Aorta (tissue), 5 donors: Measurements from ENCODE around the gene ACTR8. TPM values are rescaled to one million over a fixed set of nuclear protein-coding genes. Genes with fewer than 3 reads are reported as not detected.

Experiments used
- ATAC-seq: fragments of 200-7000 bp; cut with Tn5 transposase; one replicate; pipeline ENCODE4 v1.9.1; 2022; ENCODE audit warnings: moderate library complexity; ENCODE audit not compliant: low FRiP score
- DNase-seq, 2 donors: peaks; one replicate each; pipeline ENCODE4 v3.0.0-alpha.2; 2020
- H3K27ac ChIP-seq, 2 donors: one replicate each; pipeline ENCODE4 v1.5.1; 2013; ENCODE audit warnings: low read length in 2 of 2, mild to moderate bottlenecking in 2 of 2, moderate library complexity in 2 of 2, control low read depth in 1 of 2, inconsistent platforms in 1 of 2, low read depth in 1 of 2
- H3K27me3 ChIP-seq, 2 donors: one replicate each; pipeline ENCODE4 v1.6.1; 2013; ENCODE audit warnings: control low read depth in 1 of 2, low read length in 1 of 2, mild to moderate bottlenecking in 1 of 2, moderate library complexity in 1 of 2; ENCODE audit not compliant: insufficient read depth in 2 of 2, control insufficient read depth in 1 of 2
- H3K36me3 ChIP-seq, 2 donors: one replicate each; pipeline ENCODE4 v1.6.1; 2013; ENCODE audit warnings: control low read depth in 1 of 2, low read length in 1 of 2, mild to moderate bottlenecking in 1 of 2; ENCODE audit not compliant: insufficient read depth in 2 of 2, control insufficient read depth in 1 of 2
- H3K4me1 ChIP-seq, 2 donors: one replicate each; pipeline ENCODE4 v1.6.1; 2013; ENCODE audit warnings: low read length in 2 of 2, control low read depth in 1 of 2, mild to moderate bottlenecking in 1 of 2, moderate library complexity in 1 of 2; ENCODE audit not compliant: insufficient read depth in 2 of 2, control insufficient read depth in 1 of 2
- H3K4me3 ChIP-seq, 2 donors: one replicate each; pipeline ENCODE4 v1.5.1; 2013; ENCODE audit warnings: low read length in 2 of 2, control low read depth in 1 of 2, mild to moderate bottlenecking in 1 of 2
- H3K9me3 ChIP-seq: one replicate; pipeline ENCODE4 v1.6.1; 2013; ENCODE audit warnings: mild to moderate bottlenecking, low read length; ENCODE audit not compliant: control insufficient read depth
- WGBS, 2 donors: extraction: QIAGEN DNeasy Blood & Tissue Kit; methylation state at CpG; one replicate each; pipeline ENCODE4 v1.1.7; 2013; 5-methylcytosine and 5-hydroxymethylcytosine counted together
- intact Hi-C, 2 donors: fragments of 100-400 bp; cut with DNase I; formaldehyde crosslinking; loops; one replicate each; pipeline versions ENCODE4 v1.14.2 to v1.15.0; 2022
- polyA plus RNA-seq, 2 donors: library from polyadenylated mRNA; stranded (reverse); fragments of 200-250 nt; gene quantifications; one replicate each; pipeline ENCODE4 v1.2.3, GENCODE V29; 2013
- total RNA-seq, 2 donors: library from RNA; stranded (reverse); fragmentation: NEBNext Ultra II Directional; extraction: Animal tissue kit (Norgen Biotek cat#: 25700); gene quantifications; one replicate each; pipeline ENCODE4 v1.2.1, GENCODE V29; 2021
- donor health status: healthy with polysubstance abuse.
- donor health status: Bipolar disorder and iron deficiency.
- donor health status: DM: no; HTN: no; CAD: no.
- donor health status: DM: no; HTN: no; CAD: no.
- donor health status: DM: yes; HTN: yes; CAD: no.

ACTR8 gene
- total and polyA plus RNA-seq, 4 donors = 5.4 to 29.1 (median 16.5) TPM

DNA sequence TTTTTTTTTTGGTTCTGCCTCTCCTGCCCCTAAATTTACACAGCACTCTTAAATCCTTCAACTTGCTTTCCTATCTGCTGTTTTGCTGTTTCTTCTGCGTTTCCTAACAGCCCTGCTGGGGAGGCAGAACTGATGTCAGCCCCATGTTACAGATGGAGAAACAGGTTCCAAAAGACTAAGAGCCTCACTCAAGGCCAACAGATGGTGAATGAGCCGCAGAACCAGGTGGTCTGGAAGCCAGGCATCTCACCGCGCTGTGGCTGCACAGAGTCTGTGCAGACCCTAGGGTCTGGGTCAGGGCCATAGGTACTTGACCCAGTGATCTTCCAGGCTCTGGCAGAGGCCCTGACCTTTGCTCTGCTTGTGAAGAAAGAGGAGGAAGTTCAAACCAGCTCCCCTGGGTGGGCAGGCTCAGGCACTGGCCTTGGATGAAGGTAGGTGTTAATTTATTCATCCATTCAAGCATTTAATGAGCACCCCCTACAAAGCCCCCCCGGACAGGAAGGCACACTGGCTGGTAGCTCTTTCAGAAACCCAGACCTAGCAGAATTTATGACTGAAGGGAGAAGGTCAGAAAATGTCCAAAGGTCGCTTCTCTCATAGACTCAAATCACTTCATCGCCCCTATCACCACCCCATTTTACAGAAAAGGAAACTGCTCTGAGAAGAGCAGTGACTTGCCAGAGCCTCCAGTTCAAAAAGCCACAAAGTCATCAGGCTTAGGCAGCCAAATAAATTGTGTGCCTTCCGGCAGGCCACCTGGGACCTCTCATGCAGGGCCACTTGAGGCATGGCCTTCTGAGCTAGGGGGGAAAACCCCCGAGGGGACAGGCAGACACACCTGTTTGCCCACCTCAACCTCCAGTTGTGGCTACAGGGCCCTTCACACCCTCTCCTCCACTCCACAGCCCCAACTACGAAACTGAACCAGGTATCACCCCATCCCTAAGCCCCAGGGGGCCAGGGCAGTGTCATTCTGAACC, 38.5 kb downstream of the ACTR8 start:
- no peaks in the 10 kb centered on the region for H3K27me3 ChIP-seq
- ATAC-seq = no peak
- H3K9me3 ChIP-seq = no peaks in the 10 kb centered on the region
- no peaks in the 10 kb centered on the region for H3K36me3 ChIP-seq
- no peak overlapping the region for H3K27ac ChIP-seq
- peaks cover 0 to 1% of the 10 kb centered on the region in 2 donors for H3K4me1 ChIP-seq
- intact Hi-C loops = no loop called here
- whole genome bisulfite sequencing, 2 donors = 89 to 92% methylated on average over 10 of the region's 10 CpGs
- H3K4me3 ChIP-seq = no peak overlapping the region
- no peak for DNase-seq

DNA sequence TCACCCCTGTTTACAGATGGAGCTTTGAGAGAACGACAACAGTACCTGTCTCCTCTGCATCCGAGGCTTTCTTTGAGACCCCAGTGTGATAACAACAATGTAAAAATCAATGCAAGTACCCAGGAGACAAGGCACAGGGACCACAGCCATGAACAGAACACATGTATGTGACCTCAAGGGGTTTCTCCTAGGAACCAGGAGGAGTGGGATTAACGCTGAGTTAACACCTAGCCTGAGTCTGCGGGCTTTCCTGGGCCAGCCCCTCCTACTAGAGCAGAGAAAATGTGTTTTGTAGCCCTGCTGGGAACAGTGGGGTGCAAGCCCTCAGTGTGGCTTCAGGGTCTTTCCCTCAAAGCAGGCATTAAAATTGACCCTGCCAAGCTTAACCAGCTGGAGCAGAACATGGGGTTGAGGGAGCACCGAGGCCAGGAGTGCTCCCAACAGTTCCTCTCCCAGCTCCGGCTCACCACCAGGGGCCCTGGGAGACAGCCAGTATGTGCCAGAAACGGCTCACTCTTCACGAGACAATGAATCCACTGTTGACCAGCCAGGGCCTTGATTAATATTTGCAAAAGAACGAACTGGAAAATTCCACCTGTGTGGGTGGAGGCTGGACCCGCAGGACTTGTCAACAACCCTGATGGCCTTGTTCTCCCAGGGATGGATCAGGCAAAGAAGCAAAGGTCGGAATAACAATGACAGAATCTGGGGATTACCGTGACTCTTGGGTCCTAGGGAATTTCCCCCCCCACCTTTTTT, 39.3 kb downstream of the ACTR8 start:
- Histone ChIP-seq H3K9me3 (no peaks in the 10 kb centered on the region), H3K36me3 (no peaks in the 10 kb centered on the region), H3K4me3 (no peak overlapping the region), H3K27me3 (no peaks in the 10 kb centered on the region), H3K27ac (no peak overlapping the region), H3K4me1 (peaks cover 0 to 1% of the 10 kb centered on the region in 2 donors)
- no peak for ATAC-seq
- DNase-seq = no peak
- intact Hi-C loops = no loop called here
- WGBS, 2 donors = 49 to 56% methylated on average over 12 of the region's 12 CpGs

GRCh38 chr3:53841296-53841695, 40.7 kb downstream of the ACTR8 start:
- no peaks in the 10 kb centered on the region for H3K9me3 ChIP-seq
- DNase-seq = no peak
- no peak overlapping the region for H3K4me3 ChIP-seq
- WGBS, 2 donors = 89 to 90% methylated on average over 5 of the region's 5 CpGs
- H3K27ac ChIP-seq = no peak overlapping the region
- H3K27me3 ChIP-seq = no peaks in the 10 kb centered on the region
- no peaks in the 10 kb centered on the region for H3K4me1 ChIP-seq
- no peaks in the 10 kb centered on the region for H3K36me3 ChIP-seq
- no peak for ATAC-seq
- intact Hi-C loops = no loop called here

- H3K36me3 ChIP-seq = no peaks in the 10 kb centered on the region
- ATAC-seq (no peak), DNase-seq (no peak)
- intact Hi-C loops = no loop called here
- 88 to 90% methylated on average over 10 of the region's 10 CpGs for WGBS, 2 donors
- no peaks in the 10 kb centered on the region for H3K4me1 ChIP-seq
- H3K27me3 ChIP-seq = no peaks in the 10 kb centered on the region
- H3K9me3 ChIP-seq = no peaks in the 10 kb centered on the region
- no peak overlapping the region for H3K27ac ChIP-seq
- H3K4me3 ChIP-seq = no peak overlapping the region
Measured at GRCh38 chr3:53837331-53837730, 44.6 kb downstream of the ACTR8 start.

DNA sequence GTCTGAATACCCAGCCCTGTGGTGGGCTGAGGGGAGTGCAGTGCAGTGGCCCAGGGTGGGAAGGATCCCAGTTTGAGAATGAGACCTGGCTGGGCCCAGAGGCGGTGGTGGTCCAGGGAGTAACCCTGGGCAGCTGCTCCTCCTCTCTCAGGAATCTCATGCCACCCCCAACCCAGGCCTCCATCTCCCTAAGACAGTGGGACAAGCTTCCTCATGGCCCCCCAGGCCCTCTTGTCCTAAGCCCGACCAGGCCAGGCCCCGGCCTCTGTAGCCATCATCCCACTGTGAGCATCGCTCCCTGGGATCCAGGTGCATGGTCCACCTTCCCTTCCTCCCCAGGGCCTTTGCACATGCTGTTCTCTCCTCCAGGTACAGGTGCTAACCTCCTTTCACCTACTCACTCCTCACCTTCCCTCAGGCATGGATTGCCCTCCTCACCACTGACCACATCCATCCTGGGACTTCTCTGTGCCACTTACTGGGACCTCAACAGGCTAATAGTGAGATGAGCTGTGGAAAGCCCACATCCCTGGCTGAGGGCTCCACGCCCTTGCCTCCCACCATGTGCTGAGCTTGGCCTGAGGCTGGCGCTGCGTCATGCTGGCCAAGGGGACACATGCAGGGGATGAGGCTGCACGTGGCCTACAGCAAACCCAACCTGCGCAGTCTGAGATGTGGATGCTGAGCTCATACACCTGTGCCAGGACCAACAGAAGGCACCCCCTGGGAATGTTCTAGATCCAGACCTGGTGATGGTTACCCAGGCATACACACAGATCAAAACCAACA, 45.7 kb downstream of the ACTR8 start:
- no peaks in the 10 kb centered on the region for H3K9me3 ChIP-seq
- ATAC-seq (no peak), DNase-seq (no peak)
- H3K4me3 ChIP-seq = no peak overlapping the region
- intact Hi-C loops = no loop called here
- H3K27me3 ChIP-seq = no peaks in the 10 kb centered on the region
- 94 to 97% methylated on average over 9 of the region's 9 CpGs for WGBS, 2 donors
- no peaks in the 10 kb centered on the region for H3K36me3 ChIP-seq
- no peaks in the 10 kb centered on the region for H3K4me1 ChIP-seq
- no peak overlapping the region for H3K27ac ChIP-seq

DNA sequence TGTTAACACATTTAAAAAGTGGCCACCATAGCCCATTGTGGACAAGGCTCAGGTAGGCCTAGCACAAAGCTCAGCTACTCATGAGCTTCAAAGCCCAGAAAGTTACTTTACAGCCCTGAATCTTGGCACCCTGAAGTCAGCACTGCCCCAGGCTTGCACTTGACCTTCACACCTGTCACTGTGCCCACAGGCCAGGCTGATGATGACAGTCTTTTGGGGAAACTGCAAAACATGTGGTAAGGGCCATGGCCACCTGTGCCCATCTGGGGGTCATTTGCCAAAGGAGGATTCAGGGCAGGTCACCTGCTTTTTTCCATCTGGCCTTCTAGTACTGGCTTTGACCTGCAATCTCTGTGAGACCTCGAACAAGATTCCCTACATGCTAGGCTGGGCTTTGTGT, 46.7 kb downstream of the ACTR8 start:
- WGBS, 2 donors = 75 to 90% methylated on average over 1 of the region's 1 CpG

DNA sequence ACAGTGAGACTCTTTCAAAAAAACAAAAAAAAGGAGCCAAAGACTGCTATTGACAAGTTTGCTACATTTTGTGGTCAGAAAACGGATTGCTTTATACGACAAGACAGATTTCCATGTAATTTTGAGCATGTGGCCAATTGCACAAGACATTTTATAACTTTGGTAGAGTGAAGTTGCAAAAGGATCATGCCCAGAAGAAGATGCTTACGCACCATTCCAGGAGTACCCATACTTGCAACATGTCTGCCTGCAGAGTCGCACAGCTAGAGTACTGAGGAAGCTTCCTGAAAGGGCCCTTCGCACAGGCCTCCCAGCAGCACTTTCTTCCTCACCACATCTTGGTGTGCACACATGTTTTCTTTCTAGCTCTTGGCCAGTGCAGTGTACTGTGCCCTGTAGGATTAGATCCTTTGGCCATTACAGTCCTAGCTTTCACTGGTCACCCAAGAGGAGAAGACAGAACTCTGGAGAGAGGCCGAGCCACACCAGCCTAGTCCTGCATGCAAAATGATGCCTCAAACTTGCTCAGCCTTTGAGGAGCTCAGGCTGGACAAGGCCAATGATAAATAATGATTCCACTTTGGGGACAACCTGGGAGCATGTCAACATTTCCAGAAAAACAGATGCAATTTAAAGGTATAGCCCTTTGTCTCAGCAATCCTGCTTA, 47.4 kb downstream of the ACTR8 start:
- ATAC-seq = no peak
- WGBS, 2 donors = 97% methylated on average over 6 of the region's 6 CpGs
- intact Hi-C loops = no loop called here

More for the DNA sequence above, 46.7 kb downstream of the ACTR8 start:
- Histone ChIP-seq H3K36me3 (no peaks in the 10 kb centered on the region), H3K4me1 (no peaks in the 10 kb centered on the region), H3K27ac (no peak overlapping the region), H3K27me3 (no peaks in the 10 kb centered on the region), H3K9me3 (no peaks in the 10 kb centered on the region), H3K4me3 (no peak overlapping the region)
- ATAC-seq (no peak), DNase-seq (no peak)
- intact Hi-C loops = no loop called here

GRCh38 chr3:53833700-53834099, 48.3 kb downstream of the ACTR8 start:
- Histone ChIP-seq H3K4me1 (no peaks in the 10 kb centered on the region), H3K9me3 (no peaks in the 10 kb centered on the region), H3K27me3 (no peaks in the 10 kb centered on the region), H3K36me3 (no peaks in the 10 kb centered on the region), H3K27ac (no peak overlapping the region), H3K4me3 (no peak overlapping the region)
- intact Hi-C loops = no loop called here
- 86 to 94% methylated on average over 5 of the region's 5 CpGs for WGBS, 2 donors
- DNase-seq (no peak), ATAC-seq (no peak)

More for the DNA sequence above, 47.4 kb downstream of the ACTR8 start:
- Histone ChIP-seq H3K36me3 (no peaks in the 10 kb centered on the region), H3K9me3 (no peaks in the 10 kb centered on the region), H3K4me1 (no peaks in the 10 kb centered on the region), H3K27ac (no peak overlapping the region), H3K27me3 (no peaks in the 10 kb centered on the region), H3K4me3 (no peak overlapping the region)
- DNase-seq = no peak
